HepG2 (cell line): ENCODE measurements around the gene DAG1. TPM values are rescaled to one million over a fixed set of nuclear protein-coding genes. Genes with fewer than 3 reads are reported as not detected.
A peak's percentile ranks its signal among the peaks of the same experiment; 100 is the strongest.

ENCODE experiments used
- DRAP1 ChIP-seq: IDR thresholded peaks from 2 replicates; pipeline ENCODE4 v1.6.1; 2016; ENCODE audit warnings: missing genetic modification reagents, missing compliant biosample characterization
- GABPA ChIP-seq, 2 experiments: IDR thresholded peaks; 2 replicates each; pipeline ENCODE4 v1.6.1; 2011 to 2016; ENCODE audit warnings: low read depth in 2 of 2, low read length in 1 of 2, missing biosample characterization in 1 of 2, missing genetic modification characterization in 1 of 2
- GATAD2A ChIP-seq: IDR thresholded peaks from 2 replicates; pipeline ENCODE4 v1.6.1; 2016
- HMG20B ChIP-seq: conservative IDR thresholded peaks from 2 replicates; pipeline ENCODE4 v1.6.1; 2016; ENCODE audit warnings: missing genetic modification reagents, missing compliant biosample characterization
- HNF4G ChIP-seq, 2 experiments: sonication (generic) in 1 of 2; formaldehyde crosslinking in 1 of 2; IDR thresholded peaks; 2 replicates each; pipeline versions ENCODE4 v1.4.0 to v1.6.1; 2011 to 2020; ENCODE audit warnings: borderline replicate concordance in 2 of 2, low read depth in 2 of 2, mild to moderate bottlenecking in 2 of 2, low read length in 1 of 2, missing genetic modification reagents in 1 of 2, moderate library complexity in 1 of 2
- KMT2A ChIP-seq: sonication (generic); formaldehyde crosslinking; IDR thresholded peaks from 2 replicates; pipeline ENCODE4 v1.4.0; 2020; ENCODE audit warnings: missing genetic modification reagents
- MBD4 ChIP-seq: IDR thresholded peaks from 2 replicates; pipeline ENCODE4 v1.6.1; 2012; ENCODE audit warnings: low read length, inconsistent platforms, borderline replicate concordance
- MLX ChIP-seq: IDR thresholded peaks from 2 replicates; pipeline ENCODE4 v1.6.1; 2016
- MZF1 ChIP-seq: sonication (generic); formaldehyde crosslinking; IDR thresholded peaks from 2 replicates; pipeline ENCODE4 v1.8.1; 2023; ENCODE audit warnings: mild to moderate bottlenecking, missing genetic modification reagents, borderline replicate concordance
- PCBP1 ChIP-seq: fragments of 200-400 bp; formaldehyde crosslinking; IDR thresholded peaks from 2 replicates; pipeline ENCODE4 v1.6.1; 2017; ENCODE audit warnings: mild to moderate bottlenecking, low read depth, low read length, borderline replicate concordance
- TAF1 ChIP-seq: sonication (generic); formaldehyde crosslinking; IDR thresholded peaks from 2 replicates; pipeline ENCODE4 v1.4.0; 2020; ENCODE audit warnings: missing genetic modification reagents
- TAF15 ChIP-seq: fragments of 200-400 bp; formaldehyde crosslinking; IDR thresholded peaks from one replicate; pipeline ENCODE4 v1.6.1; 2018; ENCODE audit warnings: mild to moderate bottlenecking, low read depth, low read length; ENCODE audit not compliant: poor library complexity, severe bottlenecking
- THAP7 ChIP-seq: sonication (generic); formaldehyde crosslinking; IDR thresholded peaks from 2 replicates; pipeline ENCODE4 v1.8.1; 2023; ENCODE audit warnings: mild to moderate bottlenecking, missing genetic modification reagents
- XBP1 ChIP-seq: sonication (generic); formaldehyde crosslinking; IDR thresholded peaks from 2 replicates; pipeline ENCODE4 v1.5.0; 2020; ENCODE audit warnings: missing genetic modification reagents
- ZFAT ChIP-seq: sonication (generic); formaldehyde crosslinking; conservative IDR thresholded peaks from 2 replicates; pipeline ENCODE4 v1.8.1; 2023; ENCODE audit warnings: missing genetic modification reagents, inconsistent platforms
- ZNF17 ChIP-seq: sonication (generic); formaldehyde crosslinking; IDR thresholded peaks from 2 replicates; pipeline ENCODE4 v1.5.0; 2020; ENCODE audit warnings: mild to moderate bottlenecking, missing genetic modification reagents
- ZNF318 ChIP-seq: sonication (generic); formaldehyde crosslinking; IDR thresholded peaks from 2 replicates; pipeline ENCODE4 v1.4.0; 2020; ENCODE audit warnings: mild to moderate bottlenecking, missing genetic modification reagents
- ZNF543 ChIP-seq: sonication (generic); formaldehyde crosslinking; IDR thresholded peaks from 2 replicates; pipeline ENCODE4 v1.4.0; 2020; ENCODE audit warnings: mild to moderate bottlenecking, missing genetic modification reagents
- polyA plus RNA-seq, 8 experiments: library from polyadenylated mRNA; depleted of rRNA in 3 of 8; stranded (reverse) in 7 of 8; unstranded in 1 of 8; fragments of >200 nt; fragmentation: Illumina TruSeq in 4 of 8; extraction: Trizol in 4 of 8; gene quantifications; 2 replicates each; pipeline versions ENCODE4 v1.2.1 to v1.2.3, GENCODE V29; 2011 to 2016; ENCODE audit warnings: low read depth in 4 of 8, missing spikeins in 1 of 8, mixed read lengths in 1 of 8; ENCODE audit not compliant: insufficient read depth in 1 of 8
- total RNA-seq, 5 experiments: library from RNA; depleted of rRNA; stranded (reverse); fragments of >200 nt; fragmentation: Illumina TruSeq; extraction: Trizol; gene quantifications; 2 replicates each; pipeline ENCODE4 v1.2.3, GENCODE V29; 2016; ENCODE audit warnings: low read depth in 1 of 5

The DAG1 gene
- total and polyA plus RNA-seq, 2 of the 13 experiments (the other 11 are each of a cell fraction or from before 2014, with no cell fraction given), result 47.3 to 50.4 TPM

GRCh38 chr3:49539659-49540560, 69.8 kb downstream of the DAG1 start (continued):
- TF ChIP-seq DRAP1 (CRISPR knock-in tag) (0 out of 2 replicates have a peak, but pooled peaks have one; percentile 18), ZFAT (CRISPR knock-in tag) (no peak), MBD4 (no peak), HNF4G (IDR thresholded peaks at IDR 0.05; ENCODE audit: borderline replicate concordance, low read depth, low read length) (no peak), HNF4G (CRISPR knock-in tag; IDR thresholded peaks at IDR 0.05; ENCODE audit: borderline replicate concordance, low read depth) (no peak), ZNF17 (CRISPR knock-in tag) (no peak), MZF1 (CRISPR knock-in tag) (no peak; the same call in 1 of the 2 replicates), KMT2A (CRISPR knock-in tag) (no peak), THAP7 (CRISPR knock-in tag) (no peak), PCBP1 (no peak), HMG20B (no peak), MLX (CRISPR knock-in tag) (no peak), ZNF543 (CRISPR knock-in tag) (no peak), XBP1 (CRISPR knock-in tag) (no peak), GATAD2A (CRISPR knock-in tag) (no peak; the same call in 1 of the 2 replicates), TAF15 (no peak), GABPA (IDR thresholded peaks at IDR 0.05; ENCODE audit: low read depth, low read length) (no peak), GABPA (CRISPR knock-in tag; IDR thresholded peaks at IDR 0.05; ENCODE audit: low read depth) (no peak), TAF1 (CRISPR knock-in tag) (peak; percentile 54; the same call in 1 of the 2 replicates), ZNF318 (CRISPR knock-in tag) (no peak)
